ENCODE measurements around the gene AMZ1.
"Not testable (repeated sequence)": the region's sequence is repeated elsewhere in the genome, so short reads cannot be mapped to it uniquely, and the experiment has no call there.

AMZ1 gene

DNA sequence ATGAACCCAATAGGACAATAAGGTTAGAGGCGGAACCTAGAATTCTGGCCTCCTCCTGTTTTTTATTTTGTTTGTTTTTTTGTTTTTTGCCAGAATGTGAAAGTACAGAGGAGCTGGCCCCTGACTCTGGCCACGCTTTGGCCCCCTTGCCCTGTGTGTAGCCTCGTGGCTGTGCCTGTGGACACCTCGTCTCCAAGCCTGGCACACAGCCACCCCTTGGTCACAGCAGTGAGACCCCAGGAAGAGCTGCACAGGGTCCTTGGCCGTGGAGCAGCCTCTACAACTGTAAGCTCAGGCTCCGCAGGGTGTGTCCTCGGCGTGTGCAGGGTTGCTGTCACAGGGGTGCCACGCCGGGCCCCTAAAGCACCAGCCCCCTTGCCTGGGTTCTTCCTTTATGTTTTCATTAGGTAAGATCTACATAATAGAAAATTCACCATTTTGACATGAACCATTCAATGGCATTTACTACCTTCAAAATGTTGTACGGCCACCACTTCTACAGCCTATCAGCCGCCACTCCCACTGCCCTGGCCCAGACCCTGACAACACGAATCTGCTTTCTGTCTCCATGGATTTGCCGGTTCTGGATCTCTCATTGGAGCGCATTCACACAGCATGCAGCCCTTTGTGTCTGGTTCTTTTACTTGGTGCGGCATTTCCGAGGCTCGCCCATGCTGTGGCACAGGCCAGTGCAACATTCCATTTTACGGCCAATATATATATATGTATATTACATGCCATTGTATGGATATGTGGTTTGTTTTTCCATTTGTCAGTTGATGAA lies 51.0 kb downstream of the AMZ1 start:
- in situ Hi-C loops (cut with MboI; ENCODE audit: low sequenced_read_pairs), result no loop called here

DNA sequence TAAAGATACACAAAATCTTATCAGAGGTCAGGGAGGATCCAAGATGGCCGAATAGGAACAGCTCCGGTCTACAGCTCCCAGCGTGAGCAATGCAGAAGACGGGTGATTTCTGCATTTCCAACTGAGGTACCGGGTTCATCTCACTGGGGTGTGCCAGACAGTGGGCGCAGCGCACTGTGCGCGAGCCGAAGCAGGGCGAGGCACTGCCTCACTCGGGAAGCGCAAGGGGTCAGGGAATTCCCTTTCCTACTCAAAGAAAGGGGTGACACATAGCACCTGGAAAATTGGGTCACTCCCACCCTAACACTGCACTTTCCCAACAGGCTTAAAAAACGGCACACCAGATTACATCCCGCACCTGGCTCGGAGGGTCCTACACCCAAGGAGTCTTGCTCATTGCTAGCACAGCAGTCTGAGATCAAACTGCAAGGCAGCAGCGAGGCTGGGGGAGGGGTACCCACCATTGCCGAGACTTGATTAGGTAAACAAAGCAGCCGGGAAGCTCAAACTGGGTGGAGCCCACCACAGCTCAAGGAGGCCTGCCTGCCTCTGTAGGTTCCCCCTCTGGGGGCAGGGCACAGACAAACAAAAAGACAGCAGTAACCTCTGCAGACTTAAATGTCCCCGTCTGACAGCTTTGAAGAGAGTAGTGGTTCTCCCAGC lies 55.7 kb downstream of the AMZ1 start:
- in situ Hi-C loops (cut with MboI; ENCODE audit: low sequenced_read_pairs), result not testable (repeated sequence)

DNA sequence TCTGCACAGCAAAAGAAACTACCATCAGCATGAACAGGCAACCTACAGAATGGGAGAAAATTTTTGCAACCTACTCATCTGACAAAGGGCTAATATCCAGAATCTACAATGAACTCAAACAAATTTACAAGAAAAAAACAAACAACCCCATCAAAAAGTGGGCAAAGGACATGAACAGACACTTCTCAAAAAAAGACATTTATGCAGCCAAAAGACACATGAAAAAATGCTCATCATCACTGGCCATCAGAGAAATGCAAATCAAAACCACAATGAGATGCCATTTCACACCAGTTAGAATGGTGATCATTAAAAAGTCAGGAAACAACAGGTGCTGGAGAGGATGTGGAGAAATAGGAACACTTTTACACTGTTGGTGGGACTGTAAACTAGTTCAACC lies 60.7 kb downstream of the AMZ1 start:
- in situ Hi-C loops (cut with MboI; ENCODE audit: low sequenced_read_pairs), result not testable (repeated sequence)

DNA sequence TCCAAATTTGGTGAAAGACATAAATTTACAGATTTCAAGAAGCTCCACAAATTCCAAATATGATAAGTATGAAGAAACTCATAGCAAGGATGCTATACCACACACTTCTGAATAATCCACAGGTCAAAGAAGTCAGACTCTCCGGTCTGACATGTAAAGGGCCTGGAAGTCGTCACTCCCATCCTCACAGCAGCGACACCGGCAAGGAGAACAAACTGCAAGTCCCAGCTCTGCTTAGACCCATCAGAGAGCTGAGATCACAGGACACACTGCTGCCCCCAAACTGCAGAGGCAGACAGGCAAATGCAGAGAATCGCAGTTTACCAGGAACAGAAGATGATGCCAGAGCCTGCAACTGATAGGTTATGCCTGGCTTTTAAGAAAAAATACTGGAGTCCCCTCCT lies 62.0 kb downstream of the AMZ1 start:
- in situ Hi-C loops (cut with MboI; ENCODE audit: low sequenced_read_pairs), result no loop called here

DNA sequence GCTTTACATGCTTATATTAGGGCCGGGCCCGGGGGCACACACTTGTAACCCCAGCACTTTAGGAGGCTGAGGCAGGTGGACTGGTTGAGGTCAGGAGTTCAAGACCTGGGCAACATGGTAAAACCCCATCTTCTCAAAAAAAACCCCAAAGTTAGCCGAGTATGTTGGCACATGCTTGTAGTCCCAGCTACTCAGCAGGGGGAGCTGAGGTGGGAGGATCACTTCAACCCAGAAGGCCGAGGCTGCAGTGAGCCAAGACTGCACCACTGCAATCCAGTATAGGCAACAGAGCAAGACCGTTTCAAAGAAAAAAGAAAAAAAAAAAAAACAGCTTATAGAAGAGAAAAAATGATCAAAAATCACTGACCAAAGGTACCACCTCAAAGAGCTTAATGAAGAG lies 63.1 kb downstream of the AMZ1 start:
- in situ Hi-C loops (cut with MboI; ENCODE audit: low sequenced_read_pairs), result no loop called here

DNA sequence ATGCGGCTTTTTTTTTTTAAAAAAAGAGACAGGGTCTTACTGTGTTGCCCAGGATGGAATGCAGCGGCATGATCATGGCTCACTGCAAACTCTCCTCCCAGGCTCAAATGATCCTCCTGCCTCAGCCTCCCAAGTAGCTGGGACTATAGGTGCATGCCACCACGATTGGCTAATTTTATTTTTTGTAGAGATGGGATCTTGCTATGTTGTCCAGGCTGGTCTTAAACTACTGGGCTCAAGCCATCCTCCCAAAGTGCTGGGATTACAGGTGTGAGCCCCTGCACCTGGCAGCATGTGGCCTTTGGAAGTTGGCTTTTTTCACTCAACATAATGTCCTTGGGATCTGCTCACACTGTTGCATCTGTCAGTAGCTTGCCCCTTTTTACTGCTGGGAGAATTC lies 65.1 kb downstream of the AMZ1 start:
- in situ Hi-C loops (cut with MboI; ENCODE audit: low sequenced_read_pairs), result no loop called here

DNA sequence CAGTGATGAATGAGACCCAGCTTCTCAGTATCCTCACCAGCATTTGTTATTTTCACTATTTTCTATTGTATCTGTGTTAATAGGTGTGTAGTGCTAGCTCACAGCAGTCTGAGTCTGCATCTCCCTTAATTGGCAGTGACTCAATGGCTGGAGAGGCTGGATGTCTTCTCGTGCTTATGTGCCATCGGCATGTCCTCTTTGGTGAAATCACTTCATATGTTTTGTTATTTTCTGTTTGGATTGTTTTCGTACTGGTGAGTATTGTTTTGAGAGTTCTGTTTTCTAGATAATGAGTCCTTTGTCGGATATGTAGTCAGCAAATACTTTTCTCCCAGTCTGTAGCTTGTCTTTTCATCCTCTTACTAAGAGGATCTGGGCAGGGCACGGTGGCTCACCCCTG lies 66.1 kb downstream of the AMZ1 start:
- in situ Hi-C loops (cut with MboI; ENCODE audit: low sequenced_read_pairs), result no loop called here

DNA sequence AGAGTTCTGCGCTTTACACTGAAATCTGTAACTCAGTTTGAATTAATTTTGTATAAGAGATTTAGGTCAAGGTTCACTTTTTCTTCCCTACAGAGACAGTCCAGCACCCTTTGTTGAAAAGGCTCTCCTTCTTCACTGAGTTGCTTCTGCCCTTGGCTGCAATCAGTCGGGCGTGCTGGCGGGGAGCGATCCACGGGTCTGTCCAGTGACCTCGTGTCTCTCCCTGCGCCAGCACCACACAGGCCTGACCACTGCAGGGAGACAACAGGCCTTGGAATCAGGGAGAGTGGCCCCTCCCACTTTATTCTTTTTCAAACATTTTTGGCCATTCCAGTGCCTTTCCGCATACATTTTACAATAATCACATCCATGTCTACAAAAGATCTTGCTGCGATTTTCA lies 66.9 kb downstream of the AMZ1 start:
- in situ Hi-C loops (cut with MboI; ENCODE audit: low sequenced_read_pairs), result no loop called here

DNA sequence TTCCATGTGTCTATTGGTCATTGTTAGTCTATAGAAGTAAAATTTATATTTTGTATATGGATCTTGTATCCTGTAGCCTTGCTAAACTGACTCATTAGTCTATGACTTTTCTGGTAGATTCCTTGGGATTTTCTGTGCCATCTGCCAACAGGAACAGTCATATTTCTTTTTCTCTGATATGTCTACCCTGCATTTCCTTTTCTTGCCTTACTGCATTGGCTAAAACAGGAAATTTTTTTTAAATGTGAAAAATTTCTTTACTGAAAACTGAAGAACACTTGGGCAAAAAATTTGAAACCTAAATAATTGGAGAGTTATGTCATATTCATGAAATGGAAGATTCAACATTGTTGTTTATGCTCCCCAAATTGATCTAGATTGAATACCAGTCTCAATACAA lies 67.5 kb downstream of the AMZ1 start:
- in situ Hi-C loops (cut with MboI; ENCODE audit: low sequenced_read_pairs), result no loop called here

DNA sequence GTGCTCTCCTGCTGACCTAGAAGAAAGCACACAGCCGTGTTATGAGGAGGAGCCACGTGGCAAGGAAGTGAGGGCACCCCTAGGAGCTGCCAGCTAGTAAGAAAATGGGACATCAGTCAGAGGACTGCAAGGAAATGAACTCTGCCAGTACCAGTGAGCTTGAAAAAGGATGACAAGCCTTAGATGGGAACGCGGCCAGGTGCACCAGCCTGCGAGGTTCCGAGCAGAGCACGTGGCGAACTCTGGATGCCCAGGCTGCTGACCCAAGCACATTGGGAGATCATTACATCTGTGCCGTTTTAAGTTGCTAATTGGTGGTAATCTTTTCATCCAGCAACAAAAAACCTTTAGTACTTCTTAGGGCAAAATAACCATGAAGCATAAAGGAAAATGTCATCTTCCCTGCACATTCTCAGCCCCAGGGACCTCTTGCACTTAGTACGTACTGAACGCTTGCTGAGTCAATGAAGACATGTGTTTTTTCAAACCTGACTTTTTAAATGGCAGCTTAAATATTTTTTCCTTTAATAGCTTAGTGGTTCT lies 69.4 kb downstream of the AMZ1 start:
- in situ Hi-C loops (cut with MboI; ENCODE audit: low sequenced_read_pairs), result no loop called here

DNA sequence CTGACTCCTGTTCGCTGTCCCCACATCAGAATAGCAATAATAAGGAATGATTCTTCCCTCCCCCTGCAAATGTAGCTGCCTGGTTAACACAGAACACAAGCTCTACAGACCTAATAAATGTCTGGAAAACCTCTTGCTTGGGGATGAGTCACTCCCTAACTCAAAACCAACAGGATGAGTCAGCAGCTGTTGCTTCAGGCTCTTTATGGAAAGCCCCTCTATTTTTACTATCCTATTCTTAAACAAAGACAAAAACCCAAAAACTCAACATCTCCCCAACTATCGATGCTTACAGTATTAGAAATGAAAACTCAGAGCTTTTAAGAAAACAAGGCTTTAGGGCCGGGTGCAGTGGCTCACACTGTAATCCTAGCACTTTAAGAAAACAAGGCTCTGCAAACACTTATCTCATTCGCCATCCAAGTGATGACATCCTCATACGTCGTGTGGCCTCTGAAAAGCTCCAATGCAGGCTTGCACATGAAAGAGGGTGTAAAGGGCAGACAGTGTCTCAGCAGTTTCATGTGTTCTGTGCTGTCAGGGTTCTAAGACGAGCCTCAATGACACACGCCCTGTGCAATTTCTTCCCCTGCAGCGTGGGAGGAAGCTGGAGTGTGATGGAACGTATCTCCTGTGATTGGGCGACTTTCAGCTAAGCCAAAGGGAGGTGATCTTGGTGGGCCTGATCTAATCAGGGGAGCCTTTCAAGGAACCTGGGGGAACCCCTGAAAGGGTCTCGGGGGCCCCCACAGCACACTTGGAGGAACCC lies 70.1 kb downstream of the AMZ1 start:
- in situ Hi-C loops (cut with MboI; ENCODE audit: low sequenced_read_pairs), result no loop called here

DNA sequence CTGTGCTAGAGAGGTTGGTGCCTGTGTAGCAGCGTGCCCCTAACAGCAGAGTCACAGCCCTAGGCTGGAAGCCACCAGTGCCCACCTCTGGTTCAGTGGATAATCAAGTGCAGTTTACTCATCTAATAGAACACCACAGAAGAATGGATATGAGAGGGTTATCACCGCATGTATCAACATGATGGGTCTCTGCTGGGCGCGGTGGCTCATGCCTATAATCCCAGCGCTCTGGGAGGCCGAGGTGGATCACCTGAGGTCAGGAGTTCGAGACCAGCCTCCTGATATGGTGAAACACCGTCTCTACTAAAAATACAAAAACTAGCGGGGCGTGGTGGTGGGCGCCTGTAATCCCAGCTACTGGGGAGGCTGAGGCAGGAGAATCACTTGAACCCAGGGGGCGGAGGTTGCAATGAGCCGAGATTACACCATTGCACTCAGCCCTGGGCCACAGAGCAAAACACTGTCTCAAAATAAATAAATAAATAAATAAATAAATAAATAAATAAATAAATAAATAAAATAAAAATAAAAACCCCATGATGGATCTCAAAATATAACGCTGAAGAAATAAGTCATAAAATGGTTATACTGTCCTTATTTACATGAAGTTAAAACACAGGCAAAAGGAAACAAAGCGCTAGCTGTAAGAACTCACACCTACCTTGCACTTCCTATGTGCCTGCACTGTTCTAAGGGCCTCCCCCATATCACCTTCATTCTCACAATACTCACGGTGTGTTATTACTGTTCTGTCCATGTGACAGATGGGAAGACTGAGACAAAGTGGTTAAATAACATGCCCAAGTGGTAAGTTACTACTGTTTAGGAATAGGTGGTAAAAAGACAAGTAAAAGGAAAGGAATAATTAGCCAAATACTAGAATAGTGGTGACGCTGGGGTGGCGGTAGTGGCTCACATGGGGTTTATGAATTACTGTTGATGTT lies 70.9 kb downstream of the AMZ1 start:
- in situ Hi-C loops (cut with MboI; ENCODE audit: low sequenced_read_pairs), result no loop called here

DNA sequence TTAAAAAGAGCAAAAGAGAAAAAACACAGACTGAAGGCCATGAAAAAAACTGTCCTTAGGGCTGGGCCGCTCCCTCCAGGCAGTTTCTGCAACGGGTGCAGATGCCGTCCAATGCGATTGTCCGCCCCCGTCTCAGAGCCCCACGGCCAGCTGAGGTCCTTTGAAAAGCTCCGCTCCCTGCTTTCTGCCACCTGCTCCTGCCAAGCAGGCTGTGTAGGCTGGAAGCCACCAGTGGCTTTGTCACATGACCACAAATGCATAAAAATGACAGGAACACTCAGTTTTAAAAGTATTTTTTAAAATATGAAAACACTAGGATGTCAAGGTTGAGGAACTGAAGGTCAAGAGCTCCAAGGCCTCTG lies 71.7 kb downstream of the AMZ1 start:
- in situ Hi-C loops (cut with MboI; ENCODE audit: low sequenced_read_pairs), result no loop called here

DNA sequence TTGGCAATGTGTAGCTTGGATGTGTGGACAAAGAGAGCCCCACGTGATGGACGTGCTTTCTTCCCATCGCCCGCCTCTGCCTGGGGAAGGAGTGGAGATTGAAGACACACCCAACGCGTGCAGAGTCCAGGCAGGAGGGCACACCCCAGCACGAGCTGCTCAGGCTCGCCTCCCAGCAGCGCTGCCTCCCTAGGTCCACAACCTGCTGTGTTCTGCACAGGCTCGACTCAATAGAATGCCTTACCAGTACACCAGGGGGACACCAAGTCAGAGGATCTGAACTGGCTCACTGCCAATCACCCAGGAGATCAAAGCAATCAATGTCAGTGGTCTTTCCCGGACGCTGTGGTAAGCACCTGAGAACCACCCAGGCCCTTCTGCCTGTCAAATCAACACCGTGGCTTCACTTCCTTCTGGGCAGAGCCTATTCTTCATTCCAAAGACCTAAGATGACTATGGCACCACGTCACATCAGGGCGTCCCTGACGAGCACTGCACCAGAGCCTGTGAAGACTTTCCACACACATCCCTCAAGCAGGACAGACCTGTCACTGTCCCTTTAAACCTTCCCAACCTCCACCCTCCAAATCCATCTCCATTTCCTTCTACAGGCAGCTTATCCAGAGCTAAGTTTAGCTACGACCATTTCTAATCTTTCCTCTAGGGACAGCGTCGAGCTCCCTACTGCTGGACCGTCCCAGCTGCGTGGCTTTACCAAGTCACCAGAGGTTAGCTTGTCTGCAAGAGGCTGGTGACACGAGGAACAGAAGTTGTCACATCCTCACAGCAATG lies 72.3 kb downstream of the AMZ1 start:
- in situ Hi-C loops (cut with MboI; ENCODE audit: low sequenced_read_pairs), result no loop called here

DNA sequence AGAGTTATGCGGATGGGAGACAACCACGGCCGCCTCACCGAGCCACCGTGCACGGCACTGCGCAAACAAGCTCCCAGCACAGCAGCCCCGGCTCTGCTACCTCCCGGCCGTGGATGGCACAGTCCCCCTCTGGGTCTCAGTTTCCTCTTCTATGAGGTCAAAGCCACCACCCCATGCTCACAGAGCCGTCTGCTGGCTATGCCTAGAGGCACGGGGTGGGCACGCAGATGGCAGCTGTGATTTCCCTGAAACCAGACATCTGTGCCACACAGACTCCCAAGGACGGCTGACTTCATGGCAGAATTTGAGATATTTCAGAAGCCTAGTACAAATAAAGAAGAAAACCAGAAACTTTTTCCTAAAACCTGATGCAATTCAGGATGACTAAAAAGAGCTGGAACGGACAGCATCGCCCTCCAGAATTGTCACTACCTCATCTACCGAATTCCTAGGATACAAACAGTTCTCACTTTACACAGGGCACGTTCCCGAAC lies 73.2 kb downstream of the AMZ1 start:
- in situ Hi-C loops (cut with MboI; ENCODE audit: low sequenced_read_pairs), result no loop called here

DNA sequence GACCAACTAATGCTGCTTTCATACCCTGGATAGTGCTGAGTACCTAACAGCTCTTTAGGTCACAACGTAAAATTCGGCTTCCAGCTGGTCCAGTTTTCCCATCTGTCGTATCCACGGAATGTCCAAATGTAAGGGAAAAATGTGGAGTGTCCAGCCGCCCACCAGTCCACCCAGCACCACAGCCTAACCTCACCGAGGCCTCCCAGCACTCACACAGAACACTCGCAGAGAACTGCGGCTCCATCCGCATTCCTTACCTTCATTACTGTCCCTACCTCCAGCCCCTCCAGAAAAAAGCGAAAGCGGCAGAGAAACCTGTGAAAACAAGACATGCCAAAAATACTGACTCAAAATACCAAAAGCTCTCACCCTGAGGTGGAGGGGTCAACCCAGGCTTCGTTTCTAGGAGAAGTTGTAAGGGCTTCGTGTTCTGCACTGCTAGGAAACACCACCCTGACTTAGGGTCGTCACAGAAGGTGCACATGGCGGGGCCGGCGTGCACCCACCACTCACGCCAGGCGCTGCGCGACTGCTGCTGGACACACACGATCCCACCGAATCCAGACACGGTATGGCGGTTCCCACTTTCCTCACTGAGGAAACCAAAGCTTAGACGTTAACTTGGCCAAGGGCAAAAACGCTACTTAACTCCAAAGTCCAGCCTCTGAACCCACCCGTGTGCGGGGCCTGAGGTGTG lies 73.9 kb downstream of the AMZ1 start:
- in situ Hi-C loops (cut with MboI; ENCODE audit: low sequenced_read_pairs), result no loop called here

DNA sequence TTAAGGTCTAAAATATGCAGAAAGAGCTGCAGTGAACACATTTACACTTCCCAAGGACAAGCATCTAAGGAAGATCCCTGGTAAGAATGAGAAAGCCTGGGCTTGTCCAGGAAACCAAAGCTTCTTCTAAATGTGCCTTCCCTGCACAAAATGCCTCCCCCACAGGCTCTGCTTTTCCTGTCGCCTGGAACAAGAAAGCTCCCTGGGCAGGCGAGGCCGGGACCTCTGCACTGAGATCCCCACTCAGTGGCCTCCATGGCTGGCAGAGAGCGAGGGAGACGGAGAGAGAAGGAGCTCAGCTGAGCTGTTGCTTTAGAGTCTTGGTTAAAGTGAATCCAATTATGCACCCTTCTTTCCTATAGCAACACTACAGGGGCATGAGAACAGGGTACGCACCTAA lies 75.6 kb downstream of the AMZ1 start:
- in situ Hi-C loops (cut with MboI; ENCODE audit: low sequenced_read_pairs), result no loop called here

DNA sequence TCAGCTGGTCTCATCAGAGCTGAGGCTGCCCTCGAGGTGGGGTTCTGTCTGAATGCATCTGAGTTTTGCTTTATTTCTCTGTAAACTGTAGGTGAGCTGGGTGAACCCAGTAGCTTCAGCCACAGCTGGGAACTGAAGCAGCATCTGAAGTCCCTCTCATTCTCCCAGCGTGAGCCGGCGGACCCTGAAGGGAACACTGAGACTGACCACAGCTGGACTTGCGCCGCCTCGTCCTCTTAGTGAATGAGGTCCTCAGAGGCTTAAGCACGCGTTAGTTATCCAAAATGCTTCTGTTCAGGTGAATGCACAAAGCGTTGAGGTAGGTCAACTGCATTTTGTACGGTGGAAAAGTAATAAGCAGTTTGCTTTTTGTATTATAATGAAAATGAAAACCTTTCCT lies 76.6 kb downstream of the AMZ1 start:
- in situ Hi-C loops (cut with MboI; ENCODE audit: low sequenced_read_pairs), result no loop called here
